HG03159 (cell line): Measurements from ENCODE around the gene LYPD1.

Experiments
- ATAC-seq: cut with Tn5 transposase; IDR thresholded peaks from one replicate; pipeline ENCODE4 v1.9.1; 2021; ENCODE audit warnings: mild to moderate bottlenecking, moderate library complexity; ENCODE audit not compliant: unreplicated experiment

The LYPD1 gene

GRCh38 chr2:132599556-132599955 lies 70.4 kb downstream of the LYPD1 start:
- ATAC-seq, result no peak

- no peak for ATAC-seq
Observed at GRCh38 chr2:132598536-132598935, 71.5 kb downstream of the LYPD1 start.

GRCh38 chr2:132597831-132598230 lies 72.2 kb downstream of the LYPD1 start:
- ATAC-seq, result no peak

- ATAC-seq, result no peak
Observed at GRCh38 chr2:132597166-132597565, 72.8 kb downstream of the LYPD1 start.

GRCh38 chr2:132595693-132596092 lies 74.3 kb downstream of the LYPD1 start:
- ATAC-seq, result no peak

- ATAC-seq, result no peak
Observed at GRCh38 chr2:132595186-132595585, 74.8 kb downstream of the LYPD1 start.
